IPS DF 19.7 (cell line): ENCODE results near the gene IQGAP3.

Experiments
- DNase-seq: peaks from one replicate; pipeline ENCODE4 v3.0.0-alpha.2; 2013; ENCODE audit warnings: low read depth, low spot score

The IQGAP3 gene

DNA sequence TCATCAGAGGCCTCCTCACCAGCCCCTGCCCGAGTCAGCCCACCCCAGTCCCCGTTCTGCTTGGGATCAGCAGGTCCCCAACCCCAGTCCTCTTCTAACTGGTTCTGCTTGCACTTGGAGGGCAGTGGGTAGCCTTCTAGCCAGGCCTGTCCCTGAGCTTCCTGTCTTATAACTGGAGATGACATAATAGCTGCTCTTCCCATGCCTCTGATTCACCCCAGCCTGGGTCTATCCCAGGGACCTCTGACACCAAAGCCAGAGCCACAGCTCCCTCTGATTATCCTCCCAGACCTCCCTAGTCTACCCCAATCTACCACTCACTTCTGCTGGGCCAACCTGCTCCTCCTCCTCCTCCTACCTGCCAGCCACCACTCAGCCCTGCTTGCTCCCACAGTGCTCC lies 31.4 kb downstream of the IQGAP3 start:
- no peak for DNase-seq

DNA sequence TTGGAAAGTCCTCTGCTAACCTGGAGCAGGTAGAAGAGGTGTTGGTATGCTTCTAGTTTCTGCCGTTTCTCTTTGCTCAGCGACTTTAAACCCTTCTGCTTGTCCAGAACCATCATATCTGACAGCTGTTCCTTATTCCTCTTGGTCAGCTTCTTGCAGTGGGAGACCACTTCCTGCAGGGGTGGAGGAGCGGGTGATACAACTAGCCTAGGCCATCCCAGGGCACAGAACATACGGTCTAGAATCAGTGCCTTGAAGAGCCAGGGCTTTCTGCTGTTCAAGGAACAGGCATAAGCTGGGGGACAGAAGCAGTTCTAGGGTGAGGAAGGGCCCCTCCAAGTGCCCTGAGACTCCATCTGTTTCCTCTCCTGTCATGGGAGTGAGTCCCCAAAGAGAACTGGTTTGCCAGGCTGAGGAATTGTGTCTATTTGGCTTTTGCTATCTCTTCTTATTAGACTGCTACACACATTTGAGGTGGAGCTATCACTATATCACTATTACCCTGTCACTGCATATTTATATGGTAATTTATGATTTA lies 32.5 kb downstream of the IQGAP3 start:
- DNase-seq: no peak

DNA sequence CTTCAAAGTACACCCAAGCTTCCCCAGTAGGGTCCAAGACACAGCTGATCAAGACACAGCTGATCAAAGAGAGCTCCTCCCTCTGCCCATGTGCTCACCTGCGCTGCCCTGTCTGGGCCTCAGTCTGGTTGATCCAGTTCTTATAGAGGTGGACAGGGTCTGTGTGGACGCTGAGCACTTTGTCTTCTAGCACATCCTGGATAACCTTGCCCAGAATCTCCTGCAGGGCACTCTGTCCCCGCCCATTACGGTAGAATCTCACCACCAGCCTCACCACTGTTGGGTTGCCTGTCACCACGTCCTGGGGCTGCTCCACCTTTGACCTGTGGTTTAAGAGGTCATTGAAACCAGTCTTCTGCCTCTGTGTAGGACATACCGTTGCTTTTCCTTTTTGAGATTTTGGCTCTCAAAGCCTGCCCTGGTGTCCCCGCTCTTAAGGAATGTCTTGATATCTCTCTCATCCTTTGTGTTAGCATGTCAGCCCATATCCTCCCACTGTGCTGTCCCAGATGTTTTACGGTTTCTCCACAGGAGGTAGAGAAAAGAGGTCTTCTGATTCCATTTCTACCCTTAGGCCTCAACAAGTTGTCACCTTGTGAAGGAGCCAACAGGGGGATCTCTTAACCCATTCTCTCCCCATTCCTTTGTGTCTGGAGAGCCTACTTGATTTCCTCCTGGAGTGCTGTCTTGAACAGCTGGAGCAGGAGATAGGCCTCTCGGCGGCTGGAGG lies 33.5 kb downstream of the IQGAP3 start:
- no peak for DNase-seq

DNA sequence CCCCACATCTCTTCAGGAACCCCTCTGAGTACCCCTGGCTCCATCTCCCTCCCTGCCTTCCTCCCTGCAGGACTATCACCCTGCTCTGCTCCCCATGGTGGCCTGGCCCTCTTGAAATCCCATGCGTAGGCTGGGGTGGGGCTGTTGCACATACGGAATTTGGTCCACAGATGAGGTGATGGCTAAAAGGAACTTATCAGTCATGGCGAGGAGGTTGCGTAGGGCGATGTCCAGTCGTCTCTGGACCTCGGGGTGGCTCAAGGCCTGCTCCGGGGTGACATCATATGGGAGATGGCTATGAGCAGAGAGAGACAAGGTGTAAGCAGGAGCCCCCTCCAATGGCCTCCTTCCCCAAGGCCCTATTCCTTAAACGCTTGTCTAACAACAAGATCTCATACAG lies 35.3 kb downstream of the IQGAP3 start:
- no peak for DNase-seq

DNA sequence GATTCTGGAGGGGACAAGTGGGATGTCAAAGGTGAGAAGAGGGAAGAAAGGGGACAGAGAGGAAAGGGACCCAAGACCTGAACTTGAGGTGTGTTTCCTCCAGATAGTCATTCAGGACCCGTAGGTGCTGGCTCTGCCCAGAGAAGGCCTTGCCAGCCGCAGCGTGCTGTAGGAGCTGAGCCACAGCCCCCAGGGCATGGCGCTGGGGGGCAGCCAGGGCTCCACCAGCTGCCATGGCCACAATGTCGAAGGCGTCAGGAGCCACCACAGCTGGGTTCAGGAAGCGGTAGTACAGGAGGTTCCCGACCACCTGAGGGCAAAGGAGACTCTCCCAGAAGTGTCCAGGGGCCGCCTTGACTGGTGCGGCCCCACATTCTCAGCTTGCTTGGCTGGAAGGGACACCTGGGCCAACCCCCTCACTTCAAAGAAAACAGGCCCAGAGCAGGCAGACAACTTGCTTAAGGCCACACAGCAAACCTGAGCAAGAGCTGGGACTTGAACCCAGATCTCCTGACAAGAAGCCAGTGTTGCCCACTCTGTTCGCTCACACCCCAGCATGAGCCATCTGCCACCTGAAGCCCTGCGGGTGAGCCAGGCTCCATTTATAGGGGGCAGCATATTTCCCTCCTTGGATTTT lies 37.8 kb downstream of the IQGAP3 start:
- DNase-seq: no peak

DNA sequence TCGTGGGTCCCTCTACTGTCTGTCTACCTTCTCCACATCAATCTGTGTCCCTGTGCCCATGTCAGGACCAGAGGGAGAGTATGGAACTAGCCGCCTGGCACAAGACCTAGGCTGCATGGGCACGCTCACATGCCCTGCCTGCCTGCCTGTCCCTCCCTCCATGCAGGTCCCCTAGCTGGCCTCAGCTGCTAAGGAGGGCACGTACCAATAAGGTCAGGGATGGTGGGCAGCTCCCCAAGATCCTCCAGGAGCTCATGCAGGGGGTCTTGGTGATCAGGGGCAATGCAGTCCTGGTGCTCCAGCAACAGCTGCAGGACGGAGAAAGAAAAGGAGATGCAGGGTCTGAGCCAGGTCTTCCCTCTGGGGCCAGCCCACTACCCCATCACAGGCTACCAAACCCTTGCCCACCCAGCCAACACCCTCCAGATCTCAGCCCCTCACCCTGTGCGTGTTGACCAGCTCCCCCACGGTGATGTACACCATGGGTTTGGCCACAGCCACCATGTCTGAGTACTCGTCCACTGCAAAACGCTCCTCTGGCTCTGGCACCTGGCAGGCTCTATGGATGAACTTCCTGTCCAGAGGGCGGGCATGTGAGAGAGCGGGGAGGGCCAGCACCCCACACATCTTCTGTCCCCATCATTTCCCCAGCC lies 38.7 kb downstream of the IQGAP3 start:
- DNase-seq: no peak

DNA sequence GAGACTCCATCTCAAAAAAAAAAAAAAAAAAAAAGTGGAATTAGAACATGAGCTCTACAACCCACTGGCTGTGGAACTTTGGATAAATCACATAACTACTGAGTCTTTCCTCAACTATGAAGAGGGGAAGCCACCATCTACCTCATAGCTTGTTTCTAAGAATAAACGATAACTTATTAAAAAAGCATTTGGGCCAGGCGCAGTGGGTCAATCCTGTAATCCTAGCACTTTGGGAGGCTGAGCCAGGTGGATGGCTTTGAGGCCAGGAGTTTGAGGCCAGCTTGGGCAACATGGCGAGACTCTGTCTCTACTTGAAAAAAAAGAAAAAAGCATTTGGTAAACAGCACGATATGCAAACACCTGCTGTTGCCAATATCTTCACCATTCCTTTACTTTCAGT lies 40.0 kb downstream of the IQGAP3 start:
- no peak for DNase-seq

DNA sequence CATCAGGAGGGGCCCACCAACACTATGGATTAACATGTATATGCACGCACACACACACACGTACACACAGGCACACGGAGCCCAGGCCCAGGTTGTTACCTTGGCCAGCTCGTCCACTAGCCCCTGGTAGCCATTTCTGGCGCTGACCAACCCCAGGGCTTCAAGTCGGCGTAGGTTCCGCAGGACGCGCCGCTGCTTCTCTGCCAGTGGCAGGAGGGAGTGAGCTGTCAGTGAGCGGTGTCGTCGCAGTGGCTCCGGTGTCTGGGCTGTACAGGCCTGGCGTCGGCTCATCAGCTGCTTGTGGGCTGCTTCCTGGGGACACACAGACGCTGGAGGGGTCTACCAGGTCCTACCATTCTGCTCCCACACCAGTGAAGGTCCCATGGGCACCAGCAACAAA lies 42.4 kb downstream of the IQGAP3 start:
- no peak for DNase-seq

DNA sequence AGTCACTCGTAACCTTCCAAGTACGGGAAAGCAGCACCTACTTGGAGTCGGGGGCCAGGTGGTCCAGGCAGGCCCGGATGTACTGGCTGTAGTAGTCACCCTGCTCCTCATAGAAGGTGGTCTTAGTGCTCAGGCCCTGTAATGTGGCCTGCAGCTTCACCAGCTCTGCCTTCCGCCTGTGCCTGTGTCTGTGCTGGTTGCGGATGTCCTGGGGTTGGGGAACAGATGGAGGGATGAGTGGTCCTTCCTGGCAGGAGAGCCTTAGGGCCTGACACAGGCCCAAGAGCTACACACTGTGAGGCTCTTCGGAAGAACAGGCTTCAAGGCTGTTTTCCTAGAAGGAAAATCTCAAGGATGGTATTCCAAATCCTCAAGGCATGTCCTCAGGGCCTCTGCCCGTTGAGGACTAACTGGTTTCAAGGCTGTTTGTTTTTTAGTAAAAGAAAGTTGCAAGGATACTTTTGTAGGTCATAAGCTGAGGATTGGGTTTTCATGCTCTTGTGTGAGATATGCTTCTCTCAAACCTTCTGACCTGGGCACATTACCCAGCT lies 43.4 kb downstream of the IQGAP3 start:
- DNase-seq: no peak

DNA sequence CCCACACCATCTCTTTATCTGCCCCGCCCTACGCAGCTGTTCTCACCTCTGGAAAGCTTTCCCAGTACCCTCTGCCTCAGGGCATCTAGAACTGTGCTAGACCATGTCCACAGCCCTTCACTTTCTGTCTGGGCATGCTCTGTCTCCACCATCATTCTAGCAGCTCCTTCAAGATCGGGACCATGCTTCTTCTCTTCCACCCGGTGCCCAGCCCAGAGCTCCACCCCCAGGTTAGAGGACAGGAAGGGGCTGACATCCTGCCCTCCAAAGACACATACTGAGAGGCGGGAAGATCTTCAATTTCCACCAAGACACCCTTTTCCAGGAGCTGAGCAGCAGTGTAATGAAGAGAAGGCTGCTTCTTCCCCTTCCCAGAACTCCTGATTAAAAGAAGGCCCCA lies 44.1 kb downstream of the IQGAP3 start:
- no peak for DNase-seq

DNA sequence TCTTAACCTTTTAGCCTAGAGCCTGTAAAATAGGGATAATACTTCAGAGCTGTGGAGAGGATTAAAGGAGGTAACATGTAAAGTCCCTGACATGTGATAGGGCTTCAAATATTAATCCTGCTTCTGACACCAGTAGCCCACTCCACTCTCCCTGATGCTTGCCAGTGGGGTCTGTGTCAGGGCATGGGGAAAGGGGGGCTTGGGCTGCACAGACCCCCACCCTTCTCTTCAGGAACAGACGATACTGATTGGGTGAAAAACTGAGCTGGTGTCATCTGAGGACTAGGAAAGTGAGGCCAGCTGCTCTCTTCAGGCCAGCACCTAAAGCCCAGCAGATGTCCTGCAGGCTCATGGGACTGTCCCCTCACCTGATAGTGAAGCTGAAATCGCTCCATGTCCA lies 44.8 kb downstream of the IQGAP3 start:
- DNase-seq: no peak

DNA sequence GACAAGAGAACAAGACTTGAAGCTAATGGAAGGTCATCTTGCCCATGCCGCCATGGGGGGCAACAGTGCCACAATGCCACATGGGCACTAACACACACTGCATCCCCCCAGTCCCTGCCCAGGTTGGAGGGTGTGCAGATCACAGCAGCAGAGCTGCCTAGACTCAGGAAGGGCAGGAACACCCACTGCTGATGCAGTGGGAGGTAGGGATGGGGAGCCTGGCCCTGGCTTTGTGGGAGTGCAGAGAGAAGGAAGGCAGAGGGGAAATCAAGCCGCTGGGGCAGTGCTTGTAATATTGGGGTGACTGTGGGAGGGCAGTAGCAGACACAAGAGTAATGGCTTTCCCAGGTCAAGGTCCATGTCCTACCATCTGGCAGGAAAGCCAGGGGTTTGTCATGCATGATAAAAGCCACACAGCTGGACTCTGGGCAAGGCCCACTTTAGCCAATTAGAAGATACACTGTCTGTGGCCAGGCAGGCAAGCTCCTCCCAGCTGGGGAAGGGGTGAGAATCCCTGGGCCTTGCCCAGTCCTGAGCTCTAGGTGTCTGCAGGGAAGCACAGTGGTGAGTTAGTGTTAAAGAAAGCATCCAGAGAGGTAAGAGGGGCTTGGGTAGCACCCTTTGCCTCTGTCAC lies 46.4 kb downstream of the IQGAP3 start:
- no peak for DNase-seq

DNA sequence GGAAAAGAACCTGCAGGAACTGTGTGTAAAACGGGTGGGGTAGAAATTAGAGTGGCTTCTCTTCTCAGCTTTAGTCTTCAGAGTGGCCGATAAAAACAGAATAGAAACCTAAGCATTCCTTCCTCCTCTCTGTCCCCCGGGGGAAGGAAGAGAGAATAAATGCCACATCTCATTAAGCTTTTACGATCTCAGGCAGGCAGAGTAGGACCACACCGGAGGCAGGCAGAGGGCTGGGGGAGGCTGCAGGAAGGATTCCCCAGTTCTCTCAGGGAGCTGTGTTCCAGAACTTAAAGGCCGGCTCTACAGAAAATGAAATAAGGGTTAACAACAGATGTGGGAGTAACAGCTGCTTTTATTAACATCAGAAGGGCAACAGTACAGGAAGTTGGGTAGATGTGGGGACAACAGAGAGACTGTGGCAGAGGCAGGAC lies 47.3 kb downstream of the IQGAP3 start:
- no peak for DNase-seq

DNA sequence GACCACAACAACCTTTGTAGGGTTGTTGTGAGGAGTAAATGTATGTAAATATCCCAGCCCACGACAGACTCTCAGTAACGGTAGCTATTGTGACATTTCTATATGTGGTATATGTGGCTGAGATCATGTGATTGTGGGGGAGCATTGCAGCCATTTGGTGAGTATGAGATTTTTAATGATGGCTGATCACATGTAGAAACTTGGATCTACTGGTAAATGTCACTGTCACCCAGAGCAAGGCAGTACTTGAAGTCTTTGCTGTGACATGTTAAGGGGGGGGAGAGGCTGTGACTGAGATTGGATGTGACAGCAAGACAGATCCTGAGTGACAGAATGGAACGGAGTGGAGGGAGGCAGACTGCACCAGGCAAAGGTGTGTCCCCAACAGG lies 47.9 kb downstream of the IQGAP3 start:
- no peak for DNase-seq

DNA sequence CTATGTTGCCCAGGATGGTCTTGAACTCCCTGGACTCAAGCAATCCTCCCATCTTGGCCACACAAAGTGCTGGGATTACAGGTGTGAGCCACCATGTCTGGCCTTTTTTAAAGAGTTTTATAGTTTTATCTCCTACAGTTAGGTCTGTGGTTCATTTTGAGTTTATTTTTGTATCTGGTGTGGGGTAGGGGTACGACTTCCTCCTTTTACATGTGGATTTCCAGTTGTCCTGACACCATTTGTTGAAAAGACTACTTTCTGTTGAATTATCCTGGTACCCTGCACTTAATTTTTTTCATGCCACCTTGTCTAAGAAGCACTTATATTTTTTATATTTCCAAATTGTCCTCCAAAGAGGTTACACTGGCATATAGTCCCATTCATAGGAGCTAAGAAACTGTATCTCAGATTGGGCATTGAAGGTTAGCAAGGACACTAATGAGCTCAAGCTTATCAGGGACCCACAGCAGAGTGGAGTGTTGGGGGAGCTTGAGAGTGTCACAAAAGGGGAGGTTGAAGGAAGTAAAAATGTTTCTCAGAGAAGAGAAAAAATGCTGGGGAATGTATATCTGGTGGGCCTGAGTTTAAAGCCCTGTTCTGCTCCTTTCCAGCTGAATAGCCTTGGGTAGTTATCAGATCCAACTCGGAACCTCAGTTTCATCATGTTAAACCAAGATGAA lies 48.4 kb downstream of the IQGAP3 start:
- DNase-seq: no peak

DNA sequence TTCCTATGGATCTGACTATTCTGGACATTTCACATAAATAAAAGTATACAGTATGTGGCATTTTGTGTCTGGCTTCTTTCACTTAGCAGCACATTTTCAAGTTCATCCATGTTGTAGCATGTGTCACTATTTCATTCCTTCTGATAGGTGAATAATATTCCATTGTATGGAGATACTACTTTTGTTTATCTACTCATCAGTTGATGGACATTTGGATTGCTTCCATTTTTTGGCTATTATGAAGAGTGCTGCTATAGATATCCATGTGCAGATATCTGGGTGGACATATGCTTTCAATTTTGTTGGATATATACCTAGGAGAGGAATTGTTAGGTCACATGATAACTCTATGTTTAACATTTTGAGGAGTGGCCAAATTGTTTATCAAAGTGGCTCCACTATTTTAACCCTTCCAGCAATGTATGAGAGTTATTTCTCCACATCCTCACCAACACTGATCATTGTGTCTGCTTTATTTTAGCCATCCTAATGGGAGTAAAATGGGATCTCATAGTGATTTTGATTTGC lies 49.9 kb downstream of the IQGAP3 start:
- no peak for DNase-seq

DNA sequence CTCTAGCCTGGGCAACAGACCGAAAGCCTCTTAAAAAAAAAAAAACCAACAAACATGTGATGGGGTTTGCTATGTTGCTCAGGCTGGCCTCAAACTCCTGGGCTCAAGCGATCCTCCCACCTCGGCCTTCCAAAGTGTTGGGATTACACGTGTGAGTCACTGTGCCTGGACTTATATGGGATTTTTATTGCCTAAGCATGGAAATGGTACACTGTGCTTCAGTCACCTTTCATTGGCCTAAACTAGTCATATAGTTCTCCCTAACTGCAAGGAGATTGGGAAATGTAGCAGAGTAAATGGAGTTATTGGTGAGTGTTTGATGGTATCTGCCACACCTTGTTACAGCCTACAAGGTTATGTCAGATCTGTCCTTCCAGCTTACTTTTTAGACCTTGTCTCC lies 54.6 kb downstream of the IQGAP3 start:
- no peak for DNase-seq

DNA sequence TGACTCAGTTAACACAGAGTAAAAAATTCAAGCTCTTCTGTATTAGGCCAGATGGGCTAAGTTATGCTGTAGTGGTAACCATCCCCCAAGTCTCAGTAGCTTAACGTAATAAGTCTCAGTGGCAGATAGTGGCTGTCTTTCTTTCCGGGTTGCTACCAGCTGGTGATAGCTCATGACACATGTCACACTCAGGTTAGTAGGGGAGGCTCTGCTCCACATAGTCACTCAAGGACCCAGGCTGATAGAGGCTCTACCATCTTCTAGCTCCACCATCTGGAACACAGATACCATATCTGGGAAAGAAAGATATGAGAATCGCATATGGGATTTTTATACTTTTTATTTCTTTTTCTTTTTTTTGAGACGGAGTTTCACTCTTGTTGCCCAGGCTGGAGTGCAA lies 55.5 kb downstream of the IQGAP3 start:
- no peak for DNase-seq

DNA sequence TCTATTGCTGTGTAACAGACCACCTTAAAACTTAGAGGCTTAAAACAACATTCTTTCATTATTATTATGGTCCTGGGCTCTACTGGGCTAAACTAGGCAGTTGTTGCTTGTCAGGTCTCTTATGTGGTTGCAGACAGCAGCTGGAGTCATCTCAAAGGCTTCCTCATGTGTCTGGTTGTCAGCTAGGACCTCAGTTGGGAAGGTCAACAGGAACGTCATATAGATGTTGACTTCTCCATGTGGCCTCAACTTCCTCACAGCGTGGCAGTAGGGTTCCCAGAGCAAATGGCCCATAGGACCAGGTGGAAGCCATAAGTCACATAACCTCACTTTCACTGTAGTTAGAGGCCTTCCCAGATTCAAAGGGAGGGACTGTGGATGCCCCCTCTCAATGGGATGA lies 56.4 kb downstream of the IQGAP3 start:
- no peak for DNase-seq

DNA sequence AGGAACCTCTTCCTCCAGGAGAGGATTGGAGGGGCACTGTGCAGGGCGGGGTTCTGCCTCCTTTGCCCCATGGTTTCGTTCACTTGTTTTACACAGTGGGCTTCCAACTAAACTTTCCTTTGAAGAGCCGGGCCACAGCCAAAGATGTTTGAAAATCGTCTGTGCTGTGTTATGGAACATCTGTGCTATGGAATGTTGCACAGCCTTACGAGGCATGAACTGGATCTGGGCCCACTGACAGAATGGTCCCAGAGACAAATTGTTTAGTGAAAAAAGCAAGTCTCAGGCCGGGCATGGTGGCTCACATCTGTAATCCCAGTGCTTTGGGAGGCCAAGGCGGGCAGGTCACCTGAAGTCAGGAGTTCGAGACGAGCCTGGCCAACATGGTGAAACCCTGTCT lies 59.2 kb downstream of the IQGAP3 start:
- no peak for DNase-seq

DNA sequence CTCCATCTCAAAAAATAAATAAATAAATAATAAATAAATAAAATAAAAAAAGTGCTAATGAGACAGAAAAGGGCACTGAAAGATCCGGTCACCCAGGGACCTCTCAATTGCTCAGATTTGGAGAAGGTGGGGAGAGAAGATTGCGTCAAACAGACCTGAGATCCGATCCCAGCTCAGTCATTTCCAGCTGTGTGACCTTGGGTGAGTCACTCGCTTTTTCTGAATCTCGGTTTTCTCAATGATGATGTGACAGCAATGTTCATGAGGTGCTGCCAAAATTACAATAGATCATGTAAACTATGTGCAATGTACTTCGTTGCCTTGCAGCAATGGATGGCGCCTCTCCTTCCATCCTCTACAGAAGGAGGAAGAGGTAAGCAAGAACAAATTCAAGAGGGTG lies 60.7 kb downstream of the IQGAP3 start:
- no peak for DNase-seq
